HG03520 (cell line): ENCODE measurements around the gene GPRC5C.

Experiments used
- ATAC-seq: cut with Tn5 transposase; IDR thresholded peaks from one replicate; pipeline ENCODE4 v1.9.1; 2021; ENCODE audit warnings: mild to moderate bottlenecking, moderate library complexity; ENCODE audit not compliant: unreplicated experiment

GPRC5C gene

GRCh38 chr17:74431568-74432423 lies at the start of gene GPRC5C:
Gene GPRC5C (plus strand): TSS chr17:74432088. CDS start chr17:74439777, 7,689 bp downstream.
- ATAC-seq: no peak

- ATAC-seq: no peak
Measured at GRCh38 chr17:74383141-74383540, 48.7 kb upstream of the GPRC5C start.

GRCh38 chr17:74385201-74385600 lies 46.7 kb upstream of the GPRC5C start:
- ATAC-seq: no peak

GRCh38 chr17:74386386-74386785 lies 45.5 kb upstream of the GPRC5C start:
- ATAC-seq: no peak

- ATAC-seq: no peak
Measured at GRCh38 chr17:74387365-74388218, 44.3 kb upstream of the GPRC5C start.

GRCh38 chr17:74389084-74389753 lies 42.7 kb upstream of the GPRC5C start:
- ATAC-seq: no peak

GRCh38 chr17:74389937-74390679 lies 41.8 kb upstream of the GPRC5C start:
- ATAC-seq: no peak

GRCh38 chr17:74390680-74391653 lies 40.9 kb upstream of the GPRC5C start:
- ATAC-seq: no peak

- no peak for ATAC-seq
Measured at GRCh38 chr17:74391771-74392170, 40.1 kb upstream of the GPRC5C start.

- ATAC-seq: no peak
Measured at GRCh38 chr17:74392848-74393247, 39.0 kb upstream of the GPRC5C start.

- ATAC-seq: no peak
Measured at GRCh38 chr17:74393346-74393942, 38.4 kb upstream of the GPRC5C start.

GRCh38 chr17:74394275-74394950 lies 37.5 kb upstream of the GPRC5C start:
- ATAC-seq: no peak

GRCh38 chr17:74394977-74395376 lies 36.9 kb upstream of the GPRC5C start:
- no peak for ATAC-seq

- no peak for ATAC-seq
Measured at GRCh38 chr17:74396567-74396966, 35.3 kb upstream of the GPRC5C start.

- ATAC-seq: no peak
Measured at GRCh38 chr17:74402048-74402447, 29.8 kb upstream of the GPRC5C start.

- no peak for ATAC-seq
Measured at GRCh38 chr17:74403512-74404137, 28.3 kb upstream of the GPRC5C start.

- no peak for ATAC-seq
Measured at GRCh38 chr17:74404218-74404617, 27.7 kb upstream of the GPRC5C start.

- ATAC-seq: no peak
Measured at GRCh38 chr17:74404789-74405188, 27.1 kb upstream of the GPRC5C start.
